Astrocyte (in vitro differentiated cells and primary cell): ENCODE results near the gene RAB3IP. TPM values are rescaled to one million over a fixed set of nuclear protein-coding genes. Genes with fewer than 3 reads are reported as not detected.

ENCODE experiments used
- DNase-seq: peaks from one replicate; pipeline ENCODE4 v3.0.0-alpha.2; 2010; ENCODE audit warnings: low read depth
- FAIRE-seq: peaks from 2 replicates; lab custom pipeline; 2011; peaks lifted over from hg19 to GRCh38; lab: Jason Lieb, UNC
- H2AFZ ChIP-seq: 2 replicates; pipeline ENCODE4 v1.6.0; 2012; ENCODE audit warnings: low read depth, low read length, inconsistent platforms
- H3K27ac ChIP-seq: 2 replicates; pipeline ENCODE4 v1.5.1; 2011; ENCODE audit warnings: low read depth, low read length, inconsistent platforms
- H3K27me3 ChIP-seq: 2 replicates; pipeline ENCODE4 v1.6.0; 2011; ENCODE audit warnings: low read length, inconsistent platforms; ENCODE audit not compliant: insufficient read depth
- H3K36me3 ChIP-seq: 2 replicates; pipeline ENCODE4 v1.5.1; 2011; ENCODE audit warnings: low read length, inconsistent platforms; ENCODE audit not compliant: insufficient read depth
- H3K4me1 ChIP-seq: 2 replicates; pipeline ENCODE4 v1.5.1; 2011; ENCODE audit warnings: low read length, inconsistent platforms; ENCODE audit not compliant: insufficient read depth
- H3K4me2 ChIP-seq: 2 replicates; pipeline ENCODE4 v1.6.0; 2012; ENCODE audit warnings: low read length, inconsistent platforms
- H3K4me3 ChIP-seq: 2 replicates; pipeline ENCODE4 v1.5.1; 2011; ENCODE audit warnings: low read depth, mild to moderate bottlenecking, low read length, inconsistent platforms; ENCODE audit not compliant: insufficient read depth
- H3K79me2 ChIP-seq: 2 replicates; pipeline ENCODE4 v1.6.0; 2012; ENCODE audit warnings: mild to moderate bottlenecking, low read length, inconsistent platforms; ENCODE audit not compliant: insufficient read depth
- H3K9ac ChIP-seq: 2 replicates; pipeline ENCODE4 v1.6.0; 2012; ENCODE audit warnings: mild to moderate bottlenecking, low read length, inconsistent platforms
- H3K9me3 ChIP-seq: 2 replicates; pipeline ENCODE4 v1.5.1; 2012; ENCODE audit warnings: low read depth, mild to moderate bottlenecking, low read length, inconsistent platforms; ENCODE audit not compliant: insufficient read depth
- H4K20me1 ChIP-seq: 2 replicates; pipeline ENCODE4 v1.6.0; 2012; ENCODE audit warnings: low read length, inconsistent platforms; ENCODE audit not compliant: insufficient read depth
- H3K27ac Mint-ChIP-seq: one replicate; pipeline ENCODE4 v1.8.0; 2021; ENCODE audit warnings: mild to moderate bottlenecking, mixed read lengths; ENCODE audit not compliant: unreplicated experiment
- H3K27me3 Mint-ChIP-seq: one replicate; pipeline ENCODE4 v1.8.0; 2021; ENCODE audit warnings: low read depth, mixed read lengths; ENCODE audit not compliant: unreplicated experiment
- H3K36me3 Mint-ChIP-seq: one replicate; pipeline ENCODE4 v1.8.0; 2021; ENCODE audit warnings: low read depth, mixed read lengths; ENCODE audit not compliant: unreplicated experiment
- H3K4me1 Mint-ChIP-seq: one replicate; pipeline ENCODE4 v1.8.0; 2021; ENCODE audit warnings: low read depth, mixed read lengths; ENCODE audit not compliant: unreplicated experiment
- H3K4me3 Mint-ChIP-seq: one replicate; pipeline ENCODE4 v1.8.0; 2021; ENCODE audit warnings: mild to moderate bottlenecking, moderate library complexity, mixed read lengths; ENCODE audit not compliant: unreplicated experiment
- H3K9me3 Mint-ChIP-seq: one replicate; pipeline ENCODE4 v1.8.0; 2021; ENCODE audit warnings: mild to moderate bottlenecking, mixed read lengths; ENCODE audit not compliant: unreplicated experiment
- CTCF ChIP-seq: IDR thresholded peaks from 2 replicates; pipeline ENCODE4 v1.5.1; 2011; ENCODE audit warnings: low read depth, mild to moderate bottlenecking, inconsistent platforms, low read length, moderate library complexity; ENCODE audit not compliant: insufficient read depth
- EZH2 ChIP-seq: IDR thresholded peaks from 2 replicates; pipeline ENCODE4 v1.6.1; 2012; ENCODE audit warnings: mild to moderate bottlenecking, low read length, inconsistent platforms; ENCODE audit not compliant: insufficient read depth
- total RNA-seq: library from RNA; stranded (reverse); gene quantifications from 2 replicates; pipeline ENCODE4 v1.2.1, GENCODE V29; 2021

The RAB3IP gene
- total RNA-seq, 1 donor from 2014 or later = 18.4 TPM

- Histone ChIP-seq H3K79me2 (no peaks in the 10 kb centered on the region), H3K27ac (no peak overlapping the region), H3K36me3 (no peaks in the 10 kb centered on the region), H3K9ac (no peak overlapping the region), H3K4me1 (peaks cover 7% of the 10 kb centered on the region), H3K27me3 (no peaks in the 10 kb centered on the region), H3K4me3 (no peak overlapping the region), H3K9me3 (no peaks in the 10 kb centered on the region), H3K4me2 (no peak overlapping the region), H4K20me1 (no peaks in the 10 kb centered on the region), H2AFZ (no peak overlapping the region)
- no peaks in the 10 kb centered on the region for H3K27me3 Mint-ChIP-seq
- peaks cover 14% of the 10 kb centered on the region for H3K4me1 Mint-ChIP-seq
- no peaks in the 10 kb centered on the region for H3K36me3 Mint-ChIP-seq
- TF ChIP-seq CTCF = no peak
- no peak for TF ChIP-seq EZH2
- FAIRE-seq = no peak
- H3K27ac Mint-ChIP-seq = no peak overlapping the region
- no peak overlapping the region for H3K4me3 Mint-ChIP-seq
- H3K9me3 Mint-ChIP-seq = no peaks in the 10 kb centered on the region
- DNase-seq = no peak
Measured at GRCh38 chr12:69694123-69694522, 44.5 kb upstream of the RAB3IP start.

- Mint-ChIP-seq H3K36me3 (no peaks in the 10 kb centered on the region), H3K9me3 (no peaks in the 10 kb centered on the region)
Measured at GRCh38 chr12:69698054-69698453, 40.6 kb upstream of the RAB3IP start.

More at GRCh38 chr12:69698054-69698453, 40.6 kb upstream of the RAB3IP start:
- Histone ChIP-seq H3K27me3 (no peaks in the 10 kb centered on the region), H3K4me2 (no peak overlapping the region), H3K9me3 (no peaks in the 10 kb centered on the region), H3K4me3 (no peak overlapping the region), H3K4me1 (no peaks in the 10 kb centered on the region), H4K20me1 (no peaks in the 10 kb centered on the region), H3K79me2 (no peaks in the 10 kb centered on the region), H3K36me3 (no peaks in the 10 kb centered on the region), H2AFZ (no peak overlapping the region), H3K27ac (no peak overlapping the region), H3K9ac (no peak overlapping the region)
- no peaks in the 10 kb centered on the region for H3K27me3 Mint-ChIP-seq
- no peak for DNase-seq
- no peak overlapping the region for H3K4me3 Mint-ChIP-seq
- FAIRE-seq = no peak
- H3K27ac Mint-ChIP-seq = no peak overlapping the region
- H3K4me1 Mint-ChIP-seq = peaks cover 2% of the 10 kb centered on the region
- TF ChIP-seq CTCF (no peak), EZH2 (no peak)
